A549 (cell line): ENCODE measurements around the gene PRKN. TPM values are rescaled to one million over a fixed set of nuclear protein-coding genes. Genes with fewer than 3 reads are reported as not detected.

Source experiments
- ATAC-seq, 2 experiments: fragments of 200-7000 bp in 1 of 2; fragments of >200 bp in 1 of 2; cut with Nextera tagmentation in 1 of 2; cut with Tn5 transposase in 1 of 2; 3 replicates each; pipeline versions ENCODE4 v1.8.0 to v1.9.1; 2018 to 2020; ENCODE audit warnings: mild to moderate bottlenecking in 1 of 2, moderate library complexity in 1 of 2
- CTCF ChIA-PET: fragments of 300-600 bp; sonication (Branson Sonifier 250); formaldehyde crosslinking; extraction: SDS; loops from one replicate; lab custom pipeline; 2021; ENCODE audit warnings: antibody characterized with exemption, inconsistent platforms; lab: Yijun Ruan, JAX
- POLR2A ChIA-PET: fragments of 350-600 bp; formaldehyde crosslinking; extraction: SDS; loops from one replicate; lab custom pipeline; 2021; ENCODE audit warnings: antibody characterized with exemption, inconsistent platforms; lab: Yijun Ruan, JAX
- DNase-seq, 2 experiments: peaks; one replicate each; pipeline versions ENCODE4 v3.0.0 to v3.0.0-alpha.2; 2011 to 2016; ENCODE audit warnings: low read depth in 1 of 2, low spot score in 1 of 2
- FAIRE-seq: peaks from 2 replicates; lab custom pipeline; 2011; peaks lifted over from hg19 to GRCh38; lab: Jason Lieb, UNC
- H3K27ac ChIP-seq, 2 experiments: fragments of >200 bp; sonication (Bioruptor Twin); formaldehyde crosslinking; 3 replicates each; pipeline ENCODE4 v1.5.1; 2016 to 2017
- H3K4me1 ChIP-seq: fragments of >200 bp; sonication (Bioruptor Twin); formaldehyde crosslinking; 3 replicates; pipeline ENCODE4 v1.6.1; 2016
- H3K4me2 ChIP-seq: fragments of >200 bp; sonication (Bioruptor Twin); formaldehyde crosslinking; 3 replicates; pipeline ENCODE4 v1.6.1; 2016
- H3K4me3 ChIP-seq: fragments of >200 bp; sonication (Bioruptor Twin); formaldehyde crosslinking; 3 replicates; pipeline ENCODE4 v1.5.1; 2016
- H3K9me3 ChIP-seq: fragments of >200 bp; sonication (Bioruptor Twin); formaldehyde crosslinking; 3 replicates; pipeline ENCODE4 v1.6.1; 2016
- ATOH8 ChIP-seq: fragments of 250-450 bp; sonication (Bioruptor Pico); IDR thresholded peaks from 2 replicates; pipeline ENCODE4 v1.5.0; 2020; ENCODE audit warnings: low read depth, mild to moderate bottlenecking, moderate library complexity
- BHLHE40 ChIP-seq: IDR thresholded peaks from 2 replicates; pipeline ENCODE4 v1.6.1; 2012; ENCODE audit warnings: low read depth, low read length, inconsistent platforms
- CBX8 ChIP-seq: fragments of 200-600 bp; sonication (generic); IDR thresholded peaks from 2 replicates; pipeline ENCODE4 v1.6.1; 2016
- CEBPB ChIP-seq, 2 experiments: fragments of >200 bp in 1 of 2; sonication (Bioruptor Twin) in 1 of 2; formaldehyde crosslinking in 1 of 2; IDR thresholded peaks; 2 replicates each; pipeline ENCODE4 v1.6.1; 2012 to 2016
- CHD2 ChIP-seq: fragments of 150-350 bp; IDR thresholded peaks from 2 replicates; pipeline ENCODE4 v1.6.1; 2014; ENCODE audit warnings: low read length; ENCODE audit not compliant: partially characterized antibody
- CTCF ChIP-seq: fragments of >200 bp; sonication (Bioruptor Twin); formaldehyde crosslinking; IDR thresholded peaks from 3 replicates; pipeline ENCODE4 v1.5.1; 2016
- E2F6 ChIP-seq: IDR thresholded peaks from 2 replicates; pipeline ENCODE4 v1.6.1; 2012; ENCODE audit warnings: low read depth, borderline replicate concordance
- EHMT2 ChIP-seq: fragments of 200-600 bp; sonication (generic); IDR thresholded peaks from 2 replicates; pipeline ENCODE4 v1.6.1; 2016; ENCODE audit warnings: antibody characterized with exemption, low read depth, mild to moderate bottlenecking, moderate library complexity
- ELK1 ChIP-seq: fragments of 150-350 bp; IDR thresholded peaks from 2 replicates; pipeline ENCODE4 v1.6.1; 2014; ENCODE audit warnings: low read depth, mild to moderate bottlenecking, low read length
- ESRRA ChIP-seq: fragments of 150-350 bp; IDR thresholded peaks from 2 replicates; pipeline ENCODE4 v1.6.1; 2014; ENCODE audit warnings: mild to moderate bottlenecking, low read length, borderline replicate concordance
- FOSB ChIP-seq: fragments of 250-450 bp; sonication (Bioruptor Pico); IDR thresholded peaks from 2 replicates; pipeline ENCODE4 v1.5.0; 2020; ENCODE audit warnings: mild to moderate bottlenecking, moderate library complexity
- FOSL2 ChIP-seq, 2 experiments: fragments of 450-650 bp in 1 of 2; fragments of >200 bp in 1 of 2; sonication (Bioruptor Twin) in 1 of 2; formaldehyde crosslinking; IDR thresholded peaks; 2 replicates each; pipeline versions ENCODE4 v1.5.0 to v1.6.1; 2016 to 2020; ENCODE audit warnings: mild to moderate bottlenecking in 1 of 2, moderate library complexity in 1 of 2
- KDM1A ChIP-seq: fragments of 200-600 bp; sonication (generic); IDR thresholded peaks from 2 replicates; pipeline ENCODE4 v1.6.1; 2016; ENCODE audit warnings: low read depth, mild to moderate bottlenecking
- KDM5A ChIP-seq: fragments of 200-600 bp; sonication (generic); IDR thresholded peaks from 2 replicates; pipeline ENCODE4 v1.6.1; 2016; ENCODE audit warnings: antibody characterized with exemption, mild to moderate bottlenecking
- MAX ChIP-seq: IDR thresholded peaks from 2 replicates; pipeline ENCODE4 v1.6.1; 2012
- NFE2L2 ChIP-seq: fragments of 150-350 bp; conservative IDR thresholded peaks from 2 replicates; pipeline ENCODE4 v1.6.1; 2014; ENCODE audit warnings: low read length
- NPAS2 ChIP-seq: fragments of 250-450 bp; sonication (Bioruptor Pico); IDR thresholded peaks from 2 replicates; pipeline ENCODE4 v1.8.0; 2022; ENCODE audit warnings: mild to moderate bottlenecking, moderate library complexity, borderline replicate concordance
- POLR2A ChIP-seq: IDR thresholded peaks from 2 replicates; pipeline ENCODE4 v1.6.1; 2012; ENCODE audit warnings: mild to moderate bottlenecking, low read length
- RAD21 ChIP-seq, 2 experiments: fragments of >200 bp in 1 of 2; sonication (Bioruptor Twin) in 1 of 2; formaldehyde crosslinking in 1 of 2; IDR thresholded peaks in 1 of 2; conservative IDR thresholded peaks in 1 of 2; 2 replicates in 1 of 2; 3 replicates in 1 of 2; pipeline ENCODE4 v1.6.1; 2012 to 2018; ENCODE audit warnings: inconsistent platforms in 1 of 2
- RARB ChIP-seq: fragments of 250-450 bp; sonication (Bioruptor Pico); IDR thresholded peaks from 2 replicates; pipeline ENCODE4 v1.8.0; 2021; ENCODE audit warnings: mild to moderate bottlenecking, moderate library complexity
- REST ChIP-seq: fragments of 200-600 bp; sonication (generic); IDR thresholded peaks from 2 replicates; pipeline ENCODE4 v1.6.1; 2016; ENCODE audit warnings: antibody characterized with exemption, mild to moderate bottlenecking, moderate library complexity
- RFX5 ChIP-seq: fragments of 450-650 bp; IDR thresholded peaks from 2 replicates; pipeline ENCODE4 v1.7.1; 2014; ENCODE audit warnings: antibody characterized with exemption, mild to moderate bottlenecking, moderate library complexity
- SMC3 ChIP-seq: fragments of >200 bp; sonication (Bioruptor Twin); formaldehyde crosslinking; IDR thresholded peaks from 3 replicates; pipeline ENCODE4 v1.6.1; 2018; ENCODE audit warnings: inconsistent platforms
- TFCP2L1 ChIP-seq: fragments of 250-450 bp; sonication (Bioruptor Pico); IDR thresholded peaks from 2 replicates; pipeline ENCODE4 v1.5.0; 2021; ENCODE audit warnings: mild to moderate bottlenecking
- TP53 ChIP-seq: fragments of 250-450 bp; sonication (Bioruptor Pico); IDR thresholded peaks from 2 replicates; pipeline ENCODE4 v1.5.0; 2021; ENCODE audit warnings: mild to moderate bottlenecking, moderate library complexity
- ZC3H11A ChIP-seq: fragments of 450-650 bp; IDR thresholded peaks from 2 replicates; pipeline ENCODE4 v1.6.1; 2014; ENCODE audit warnings: antibody characterized with exemption, mild to moderate bottlenecking
- WGBS: methylation state at CpG from one replicate; pipeline ENCODE4 v1.1.6; 2017; ENCODE audit errors: missing lambda C conversion rate; 5-methylcytosine and 5-hydroxymethylcytosine counted together
- polyA plus RNA-seq, 4 experiments: library from polyadenylated mRNA; depleted of rRNA in 3 of 4; stranded (reverse); fragments of >200 nt; fragmentation: RNase III in 1 of 4; extraction: RNeasy Plus Mini Kit Qiagen cat#74134 plus additional on column Dnase treatment in 1 of 4; gene quantifications; 2 replicates in 3 of 4; 3 replicates in 1 of 4; pipeline ENCODE4 v1.2.3, GENCODE V29; 2011 to 2017

PRKN gene
- polyA plus RNA-seq, 2 of the 4 experiments (the other 2 are of a cell fraction), result 0.36 to 0.39 TPM

GRCh38 chr6:161918628-161919205, 808.8 kb downstream of the PRKN start:
- peak overlapping the region; percentile 27 for H3K4me3 ChIP-seq
- no peaks in the 10 kb centered on the region for H3K9me3 ChIP-seq
- TF ChIP-seq ZC3H11A (no peak), SMC3 (no peak), ATOH8 (no peak), KDM5A (no peak), REST (no peak), MAX (no peak)
- TF ChIP-seq, all 56 proteins: peak for 0
- Histone ChIP-seq H3K4me2 (peak overlapping the region; percentile 74), H3K27ac (peak overlapping the region; percentile 55 to 65; a peak in 4 of 6 replicates), H3K4me1 (peaks cover 33% of the 10 kb centered on the region)
- FAIRE-seq (no peak), ATAC-seq (no peak), DNase-seq (no peak)
- CTCF ChIA-PET, result no interaction called here
- 49% methylated on average over 15 of the region's 15 CpGs for WGBS
- POLR2A ChIA-PET, result no interaction called here

- ATAC-seq, result peak; percentile 41 to 61; a peak in 4 of 6 replicates
Observed at GRCh38 chr6:161918109-161918531, 809.4 kb downstream of the PRKN start.

GRCh38 chr6:161917645-161918044, 809.9 kb downstream of the PRKN start:
- DNase-seq, result peak in 1 of 2 experiments; percentile 15

More at GRCh38 chr6:161918109-161918531, 809.4 kb downstream of the PRKN start:
- peak overlapping the region; percentile 74 for H3K4me2 ChIP-seq
- 44% methylated on average over 6 of the region's 6 CpGs for WGBS
- H3K4me3 ChIP-seq, result peak overlapping the region; percentile 27
- peaks cover 30% of the 10 kb centered on the region for H3K4me1 ChIP-seq
- 0 out of 2 replicates have a peak, but pooled peaks have one; percentile 27 for TF ChIP-seq FOSL2 (IDR thresholded peaks at IDR 0.05)
- peak; percentile 81 for TF ChIP-seq FOSL2 (CRISPR knock-in tag; IDR thresholded peaks at IDR 0.05)
- TF ChIP-seq ESRRA, result no peak
- H3K9me3 ChIP-seq, result no peaks in the 10 kb centered on the region
- CTCF ChIA-PET, result no interaction called here
- POLR2A ChIA-PET, result no interaction called here
- peak overlapping the region; percentile 55 to 65; a peak in 5 of 6 replicates for H3K27ac ChIP-seq
- DNase-seq, result peak; percentile 7 to 21
- FAIRE-seq, result no peak

More at GRCh38 chr6:161917645-161918044, 809.9 kb downstream of the PRKN start:
- CTCF ChIA-PET, result no interaction called here
- no peaks in the 10 kb centered on the region for H3K9me3 ChIP-seq
- POLR2A ChIA-PET, result no interaction called here
- 60% methylated on average over 4 of the region's 4 CpGs for WGBS
- peak overlapping the region; percentile 74 for H3K4me2 ChIP-seq
- TF ChIP-seq KDM1A (no peak), BHLHE40 (no peak), NPAS2 (CRISPR knock-in tag) (no peak), FOSB (CRISPR knock-in tag) (no peak), CEBPB (IDR thresholded peaks at IDR 0.05) (no peak), CBX8 (no peak), RFX5 (no peak), TFCP2L1 (CRISPR knock-in tag) (no peak), POLR2A (no peak), CHD2 (no peak), NFE2L2 (no peak), EHMT2 (no peak), E2F6 (no peak), RARB (no peak), CTCF (no peak), ELK1 (no peak), RAD21 (conservative IDR thresholded peaks at IDR 0.05 in 1 of 2, IDR thresholded peaks at IDR 0.05 in 1 of 2) (no peak), TP53 (CRISPR knock-in tag) (no peak)
- peaks cover 25% of the 10 kb centered on the region for H3K4me1 ChIP-seq
- peak overlapping the region; percentile 27; the same call in 1 of the 3 replicates for H3K4me3 ChIP-seq
- peak overlapping the region; percentile 55 to 65; a peak in 5 of 6 replicates for H3K27ac ChIP-seq
- ATAC-seq (peak; percentile 77 to 81; a peak in 4 of 6 replicates), FAIRE-seq (no peak)
